Measurements from ENCODE around the gene SUCLA2. TPM values are rescaled to one million over a fixed set of nuclear protein-coding genes. Genes with fewer than 3 reads are reported as not detected.

SUCLA2 gene
- total and polyA plus RNA-seq, 2 donors (not counting 1 experiment from before 2014, with no cell fraction given) = 15.9 to 33.7 TPM

GRCh38 chr13:48010698-48011097 lies 9.6 kb upstream of the SUCLA2 start:
- ATAC-seq (ENCODE audit: low read depth) (no peak), DNase-seq (no peak)
- H3K27me3 ChIP-seq (replicated peaks in 1 of 4; ENCODE audit: control extremely low read depth in 1 of 4, control insufficient read depth in 3 of 4, insufficient read depth in 4 of 4, low read length in 3 of 4) = no peaks in the 10 kb centered on the region
- 100% methylated on average over 2 of the region's 4 CpGs for WGBS (ENCODE audit: insufficient coverage)
- H3K4me3 Mint-ChIP-seq = no peak overlapping the region
- no peaks in the 10 kb centered on the region for H3K36me3 ChIP-seq (replicated peaks in 1 of 2; ENCODE audit: control extremely low read depth in 1 of 2, control insufficient read depth in 1 of 2, extremely low read depth in 1 of 2, insufficient read depth in 2 of 2, low read length in 1 of 2)
- POLR2A ChIA-PET = no interaction called here
- H3K4me1 ChIP-seq (ENCODE audit: control insufficient read depth in 2 of 2, insufficient read depth in 2 of 2, low read length in 2 of 2) = no peaks in the 10 kb centered on the region
- no peaks in the 10 kb centered on the region for H3K79me2 ChIP-seq (ENCODE audit: control insufficient read depth, insufficient read depth, low read length)
- no peak for TF ChIP-seq CTCF (IDR thresholded peaks at IDR 0.05)
- no peak for TF ChIP-seq EZH2 (IDR thresholded peaks at IDR 0.05; ENCODE audit: borderline replicate concordance, insufficient read depth, low read depth, low read length, poor library complexity, severe bottlenecking)
- no peak overlapping the region for H2AFZ ChIP-seq (ENCODE audit: insufficient read depth, low read depth, low read length, poor library complexity, severe bottlenecking)
- H4K20me1 ChIP-seq (ENCODE audit: control insufficient read depth, insufficient read depth, low read length, poor library complexity, severe bottlenecking) = no peaks in the 10 kb centered on the region
- no peaks in the 10 kb centered on the region for H3K27me3 Mint-ChIP-seq
- CTCF ChIA-PET = interaction anchor here (1.1 kb wide), 1 partner anchor 11 kb away, joined by 5 read pairs; no protein-coding TSS in a partner anchor
- peaks cover 0 to 1% (median 0%) of the 10 kb centered on the region in 3 donors for H3K9me3 ChIP-seq (ENCODE audit: control extremely low read depth in 1 of 3, control insufficient read depth in 2 of 3, insufficient read depth in 1 of 3, low read length in 2 of 3)
- H3K4me1 Mint-ChIP-seq = no peaks in the 10 kb centered on the region
- H3K27ac ChIP-seq (ENCODE audit: low read length in 2 of 2) = no peak overlapping the region
- H3K9ac ChIP-seq (ENCODE audit: low read length) = no peak overlapping the region
- no peaks in the 10 kb centered on the region for H3K9me3 Mint-ChIP-seq (ENCODE audit: insufficient read depth)
- no peak overlapping the region for H3K4me2 ChIP-seq (replicated peaks; ENCODE audit: low read depth, low read length, poor library complexity, severe bottlenecking)
- no peak overlapping the region for H3K4me3 ChIP-seq (ENCODE audit: control extremely low read depth in 1 of 5, extremely low read depth in 1 of 5, insufficient read depth in 1 of 5, low read depth in 2 of 5, low read length in 4 of 5)
- no peak overlapping the region for H3K27ac Mint-ChIP-seq
- intact Hi-C loops (cut with micrococcal nuclease) = no loop called here

- Histone ChIP-seq H3K9me3 (ENCODE audit: control extremely low read depth in 1 of 3, control insufficient read depth in 2 of 3, insufficient read depth in 1 of 3, low read length in 2 of 3) (peaks cover 0 to 1% (median 0%) of the 10 kb centered on the region in 3 donors), H3K79me2 (ENCODE audit: control insufficient read depth, insufficient read depth, low read length) (no peaks in the 10 kb centered on the region), H2AFZ (ENCODE audit: insufficient read depth, low read depth, low read length, poor library complexity, severe bottlenecking) (no peak overlapping the region), H3K36me3 (replicated peaks in 1 of 2; ENCODE audit: control extremely low read depth in 1 of 2, control insufficient read depth in 1 of 2, extremely low read depth in 1 of 2, insufficient read depth in 2 of 2, low read length in 1 of 2) (no peaks in the 10 kb centered on the region), H3K27me3 (replicated peaks in 1 of 4; ENCODE audit: control extremely low read depth in 1 of 4, control insufficient read depth in 3 of 4, insufficient read depth in 4 of 4, low read length in 3 of 4) (no peaks in the 10 kb centered on the region), H3K4me2 (replicated peaks; ENCODE audit: low read depth, low read length, poor library complexity, severe bottlenecking) (no peak overlapping the region), H4K20me1 (ENCODE audit: control insufficient read depth, insufficient read depth, low read length, poor library complexity, severe bottlenecking) (no peaks in the 10 kb centered on the region), H3K9ac (ENCODE audit: low read length) (no peak overlapping the region), H3K4me3 (ENCODE audit: control extremely low read depth in 1 of 5, extremely low read depth in 1 of 5, insufficient read depth in 1 of 5, low read depth in 2 of 5, low read length in 4 of 5) (no peak overlapping the region), H3K4me1 (ENCODE audit: control insufficient read depth in 2 of 2, insufficient read depth in 2 of 2, low read length in 2 of 2) (no peaks in the 10 kb centered on the region), H3K27ac (ENCODE audit: low read length in 2 of 2) (no peak overlapping the region)
- DNase-seq = no peak
- Mint-ChIP-seq H3K27ac (no peak overlapping the region), H3K9me3 (ENCODE audit: insufficient read depth) (no peaks in the 10 kb centered on the region), H3K4me1 (no peaks in the 10 kb centered on the region), H3K27me3 (no peaks in the 10 kb centered on the region), H3K4me3 (no peak overlapping the region)
- no peak for ATAC-seq (ENCODE audit: low read depth)
- intact Hi-C loops (cut with micrococcal nuclease) = loop anchor here (10.0 kb wide), 1 partner anchor 1954 kb away; the partner anchor contains the start of gene ZC3H13
- 30% methylated on average over 1 of the region's 1 CpG for WGBS (ENCODE audit: insufficient coverage)
- ChIA-PET CTCF (no interaction called here), POLR2A (no interaction called here)
- TF ChIP-seq CTCF (IDR thresholded peaks at IDR 0.05) (no peak), EZH2 (IDR thresholded peaks at IDR 0.05; ENCODE audit: borderline replicate concordance, insufficient read depth, low read depth, low read length, poor library complexity, severe bottlenecking) (no peak)
Observed at GRCh38 chr13:48009284-48009683, 8.2 kb upstream of the SUCLA2 start.
